Astrocyte of the hippocampus (primary cell): ENCODE data around the gene KMT2C.

ENCODE experiments used
- DNase-seq: peaks from one replicate; pipeline ENCODE4 v3.0.0; 2011; ENCODE audit warnings: low read depth, low spot score

Gene KMT2C

DNA sequence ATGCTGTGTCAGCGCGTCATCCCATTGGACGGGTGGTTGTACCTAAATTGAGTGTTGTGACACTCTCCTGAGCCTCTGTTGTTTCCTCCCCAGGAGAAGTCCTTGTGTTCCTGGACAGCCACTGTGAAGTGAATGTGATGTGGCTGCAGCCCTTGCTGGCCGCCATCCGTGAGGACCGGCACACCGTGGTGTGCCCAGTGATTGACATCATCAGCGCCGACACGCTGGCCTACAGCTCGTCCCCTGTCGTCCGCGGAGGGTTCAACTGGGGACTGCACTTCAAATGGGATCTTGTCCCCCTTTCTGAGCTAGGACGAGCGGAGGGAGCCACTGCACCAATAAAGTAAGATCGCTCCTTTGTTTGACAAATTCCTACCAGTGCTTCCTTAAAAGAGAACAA is 327.9 kb downstream of the KMT2C start:
- no peak for DNase-seq

DNA sequence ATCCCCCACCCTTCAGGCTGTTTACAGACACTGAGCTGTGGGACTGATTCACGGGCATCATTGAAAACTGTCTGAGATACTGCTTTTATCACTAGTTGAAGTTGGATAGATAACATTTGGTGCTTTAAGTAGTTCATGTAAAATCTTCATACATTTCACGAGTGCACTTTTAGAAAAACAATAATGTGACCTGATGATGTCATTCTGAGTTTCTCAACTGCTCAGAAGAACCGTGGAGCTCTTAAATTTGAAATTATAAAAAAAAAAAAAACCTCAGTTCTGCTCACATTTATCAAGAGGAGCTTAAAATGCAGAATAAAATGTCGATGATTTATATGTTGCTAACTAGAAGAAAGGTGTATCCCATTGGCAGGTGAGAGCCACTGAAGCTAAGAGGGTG is 328.8 kb downstream of the KMT2C start:
- DNase-seq, result no peak

DNA sequence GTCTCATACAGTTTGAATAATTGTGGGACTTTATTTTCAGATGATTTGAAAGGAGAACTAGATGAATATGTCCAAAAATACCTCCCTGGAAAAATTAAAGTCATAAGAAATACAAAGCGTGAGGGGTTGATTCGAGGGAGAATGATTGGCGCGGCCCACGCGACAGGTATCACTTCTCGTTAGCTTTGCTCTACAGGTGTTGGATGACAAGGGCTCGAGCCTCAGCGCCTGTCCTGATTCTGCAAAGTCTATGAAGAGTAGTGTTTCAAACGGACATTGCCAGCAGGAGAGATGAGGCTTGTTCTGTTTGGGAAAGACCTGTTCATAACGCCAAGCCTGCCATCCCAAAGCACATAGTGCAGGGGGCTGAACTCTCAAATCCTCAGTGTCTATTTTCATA is 330.6 kb downstream of the KMT2C start:
- no peak for DNase-seq

DNA sequence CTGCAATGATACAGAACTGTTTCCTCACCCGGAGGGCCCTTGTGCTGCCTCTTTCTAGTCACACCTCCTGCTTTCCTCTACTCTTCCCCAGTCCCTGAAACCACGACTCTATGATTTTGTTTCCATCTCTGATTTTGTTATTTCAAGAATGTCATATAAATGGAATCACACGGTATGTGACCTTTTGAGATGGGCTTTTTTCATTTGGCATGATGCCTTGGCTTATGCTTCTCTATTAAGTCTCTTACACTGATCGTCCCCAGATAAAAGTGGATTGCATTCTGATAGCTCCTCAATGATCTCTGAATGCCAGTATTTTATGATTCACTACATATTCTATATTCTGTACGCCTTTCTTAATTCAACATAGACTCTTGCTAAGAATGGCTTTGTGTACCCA is 332.1 kb downstream of the KMT2C start:
- no peak for DNase-seq

DNA sequence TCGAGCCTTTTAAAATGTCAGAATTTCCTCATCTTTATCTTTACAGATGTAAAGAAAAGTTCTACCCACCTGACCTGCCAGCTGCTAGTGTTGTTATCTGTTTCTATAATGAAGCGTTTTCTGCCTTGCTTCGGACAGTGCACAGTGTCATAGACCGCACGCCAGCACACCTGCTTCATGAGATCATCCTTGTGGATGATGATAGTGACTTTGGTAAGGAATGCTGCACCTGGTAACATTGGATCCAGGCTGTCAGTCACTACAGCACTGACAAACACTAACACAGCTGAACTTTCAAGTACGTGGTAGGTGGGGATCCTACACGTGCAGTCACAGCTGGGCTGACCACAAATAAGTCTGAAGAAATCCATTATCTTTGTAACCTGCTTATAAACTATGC is 332.7 kb downstream of the KMT2C start:
- no peak for DNase-seq

DNA sequence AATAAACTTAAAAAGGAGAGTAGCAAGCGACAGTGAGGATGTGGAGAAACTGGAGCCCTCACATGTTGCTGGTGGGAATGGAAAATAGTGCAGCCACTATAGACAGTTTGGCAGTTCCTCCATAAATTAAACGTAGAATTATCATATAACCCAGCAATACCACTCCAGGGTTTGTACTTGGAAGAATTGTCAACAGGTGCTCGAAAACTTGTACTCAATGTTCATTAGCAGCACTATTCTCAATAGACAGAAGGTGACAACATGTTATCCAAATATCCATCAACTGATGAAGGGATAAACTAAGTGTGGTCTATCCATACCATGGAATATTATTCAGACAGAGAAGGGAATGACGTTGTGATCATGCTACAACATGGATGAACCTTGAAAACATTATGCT is 338.5 kb downstream of the KMT2C start:
- DNase-seq, result no peak

DNA sequence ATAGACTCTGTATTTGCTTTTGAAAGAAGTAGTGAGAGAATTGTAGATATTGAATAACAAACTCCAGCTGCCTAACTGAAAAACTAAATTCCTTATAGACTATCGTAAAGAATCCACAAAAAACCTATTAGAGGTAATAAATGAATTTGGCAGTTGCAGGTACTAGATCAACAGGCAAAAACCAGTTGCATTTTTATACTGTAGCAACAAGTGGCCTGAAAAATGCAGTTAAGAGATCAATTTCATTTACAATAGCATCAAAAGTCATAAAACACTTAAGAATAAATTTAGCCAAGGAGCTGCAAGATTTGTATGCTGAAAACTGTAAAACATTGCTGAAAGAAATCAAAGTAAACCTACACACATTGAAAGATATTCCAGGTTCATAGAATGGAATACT is 340.0 kb downstream of the KMT2C start:
- no peak for DNase-seq

DNA sequence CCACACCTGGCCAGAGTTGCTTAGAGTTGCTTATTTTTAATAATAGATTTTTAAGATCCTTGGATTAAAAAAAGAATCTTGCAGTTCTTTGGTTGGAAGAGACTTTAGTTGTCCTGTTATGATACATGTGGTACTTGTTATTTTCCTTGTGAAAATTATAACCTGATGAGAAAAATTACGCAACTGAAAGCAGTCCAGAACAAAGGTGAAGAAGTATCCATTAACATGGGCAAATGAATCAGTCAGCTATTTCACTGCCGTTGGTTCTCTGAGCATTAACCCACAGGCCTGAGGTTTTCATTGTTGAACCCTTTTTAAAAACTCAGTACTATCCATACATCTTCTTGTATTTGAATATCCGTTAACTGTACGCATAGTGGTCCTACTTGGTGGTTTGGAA is 342.1 kb downstream of the KMT2C start:
- no peak for DNase-seq

DNA sequence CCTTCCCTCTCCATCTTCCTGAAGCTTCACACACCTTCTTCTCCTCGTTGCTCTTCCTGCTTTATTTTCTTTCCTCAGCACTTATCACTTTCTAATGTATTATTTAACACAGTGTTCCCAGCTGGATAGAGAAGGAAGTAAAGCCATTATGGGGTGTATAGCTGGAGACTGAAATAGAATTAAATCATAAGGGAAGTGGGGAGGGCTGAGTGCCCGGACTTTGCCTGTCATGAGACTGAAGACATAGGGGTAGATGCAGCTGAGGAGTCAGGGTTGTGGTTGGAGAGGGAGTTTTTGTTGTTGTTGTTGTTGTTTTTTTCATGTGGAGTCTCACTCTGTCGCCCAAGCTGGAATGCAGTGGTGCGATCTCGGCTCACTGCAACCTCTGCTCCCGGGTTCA is 345.1 kb downstream of the KMT2C start:
- DNase-seq, result no peak

DNA sequence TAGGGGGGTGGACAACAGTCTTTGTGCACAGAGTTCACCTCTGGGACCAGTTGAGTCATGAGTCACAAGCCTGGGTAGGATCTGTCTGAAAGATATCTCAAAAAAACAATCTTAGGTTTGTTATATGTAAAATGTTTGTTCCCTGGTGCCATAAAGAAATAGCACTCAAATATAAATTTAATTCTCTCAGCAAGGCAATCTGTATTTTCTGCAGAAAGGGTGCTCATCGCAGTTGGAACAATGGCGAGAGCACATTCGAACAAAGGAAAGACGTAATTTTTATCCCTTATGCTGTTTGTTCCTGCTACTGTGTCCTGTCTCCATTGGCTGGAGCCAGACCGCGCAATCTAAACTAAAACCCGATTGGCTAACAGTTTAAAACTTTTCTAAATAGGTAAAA is 346.6 kb downstream of the KMT2C start:
- no peak for DNase-seq

DNA sequence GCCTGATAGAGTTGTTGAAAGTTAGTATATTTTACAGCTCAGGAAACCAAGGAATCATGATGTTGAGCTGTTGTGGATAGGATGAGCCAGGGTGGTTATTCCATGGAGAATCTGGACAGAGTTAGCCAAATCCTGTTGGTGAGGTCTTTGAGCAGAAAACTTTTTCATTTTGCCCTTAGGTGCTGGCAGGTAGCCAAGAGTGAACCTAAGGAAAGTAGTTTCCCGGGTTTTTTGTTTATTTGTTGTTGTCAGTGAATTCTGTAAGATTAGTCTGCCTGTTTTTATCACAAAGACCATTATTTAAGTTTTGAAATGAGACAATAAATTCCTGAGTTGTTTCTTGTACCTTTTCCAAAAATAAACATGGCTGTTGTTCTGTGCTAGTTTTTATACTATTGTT is 349.3 kb downstream of the KMT2C start:
- DNase-seq, result no peak

DNA sequence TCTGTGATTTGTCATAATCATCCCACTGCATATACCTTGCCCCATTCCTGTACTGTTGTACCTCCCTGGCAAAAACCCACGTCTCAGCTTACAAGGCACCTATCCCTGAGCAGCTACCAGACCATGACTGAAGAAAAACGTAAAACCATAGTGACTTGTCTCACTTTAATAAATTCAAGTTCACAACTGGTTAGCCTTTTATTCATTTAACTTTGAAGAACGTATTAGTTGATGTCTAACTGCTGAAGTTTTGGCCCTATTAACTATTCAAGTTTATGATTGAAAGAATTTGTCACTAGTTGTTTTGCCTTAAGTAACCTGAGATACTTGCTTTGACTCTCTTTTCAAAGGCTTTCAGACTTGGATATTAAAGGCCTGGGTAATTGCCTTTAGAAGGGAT is 350.7 kb downstream of the KMT2C start:
- DNase-seq, result no peak
